OCI-LY3 (cell line): ENCODE results near the gene DNMT3B.

Source experiments
- EZH2phosphoT487 ChIP-seq: fragments of 200-600 bp; shearing (Covaris generic); IDR thresholded peaks from 2 replicates; pipeline ENCODE4 v1.6.1; 2018; ENCODE audit warnings: antibody characterized with exemption, mixed run types, low read depth
- TF ChIP-seq, protein P1 (sequence below): fragments of 200-600, 300-600 bp; sonication (generic); IDR thresholded peaks from 2 replicates; pipeline ENCODE4 v1.5.1; 2014; ENCODE audit warnings: antibody characterized with exemption, low read length, low read depth

- TF ChIP-seq, protein P1, sequence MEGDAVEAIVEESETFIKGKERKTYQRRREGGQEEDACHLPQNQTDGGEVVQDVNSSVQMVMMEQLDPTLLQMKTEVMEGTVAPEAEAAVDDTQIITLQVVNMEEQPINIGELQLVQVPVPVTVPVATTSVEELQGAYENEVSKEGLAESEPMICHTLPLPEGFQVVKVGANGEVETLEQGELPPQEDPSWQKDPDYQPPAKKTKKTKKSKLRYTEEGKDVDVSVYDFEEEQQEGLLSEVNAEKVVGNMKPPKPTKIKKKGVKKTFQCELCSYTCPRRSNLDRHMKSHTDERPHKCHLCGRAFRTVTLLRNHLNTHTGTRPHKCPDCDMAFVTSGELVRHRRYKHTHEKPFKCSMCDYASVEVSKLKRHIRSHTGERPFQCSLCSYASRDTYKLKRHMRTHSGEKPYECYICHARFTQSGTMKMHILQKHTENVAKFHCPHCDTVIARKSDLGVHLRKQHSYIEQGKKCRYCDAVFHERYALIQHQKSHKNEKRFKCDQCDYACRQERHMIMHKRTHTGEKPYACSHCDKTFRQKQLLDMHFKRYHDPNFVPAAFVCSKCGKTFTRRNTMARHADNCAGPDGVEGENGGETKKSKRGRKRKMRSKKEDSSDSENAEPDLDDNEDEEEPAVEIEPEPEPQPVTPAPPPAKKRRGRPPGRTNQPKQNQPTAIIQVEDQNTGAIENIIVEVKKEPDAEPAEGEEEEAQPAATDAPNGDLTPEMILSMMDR: no peak
- TF ChIP-seq EZH2phosphoT487: no peak
Observed at GRCh38 chr20:32841174-32841573, 79.0 kb downstream of the DNMT3B start.
